ENCODE results near the gene TMEM222. TPM values are rescaled to one million over a fixed set of nuclear protein-coding genes. Genes with fewer than 3 reads are reported as not detected.

Gene TMEM222
- total RNA-seq, 1 experiment from 2014 or later: 28.7 TPM

DNA sequence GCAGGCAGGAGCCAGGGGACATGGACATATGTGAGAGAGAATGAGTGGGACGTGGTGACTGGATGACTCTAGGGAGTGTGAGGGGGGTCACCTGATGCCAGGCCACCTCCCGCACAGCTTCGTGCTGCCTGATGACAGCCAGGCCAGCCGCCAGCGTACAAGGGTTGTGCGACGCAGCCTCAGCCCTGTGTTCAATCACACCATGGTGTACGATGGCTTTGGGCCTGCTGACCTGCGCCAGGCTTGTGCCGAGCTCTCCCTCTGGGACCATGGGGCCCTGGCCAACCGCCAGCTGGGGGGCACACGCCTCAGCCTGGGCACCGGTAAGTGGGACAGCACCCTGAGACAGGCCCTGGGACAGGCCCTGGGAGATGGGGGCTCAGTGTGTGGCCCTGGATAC, 31.2 kb downstream of the TMEM222 start:
- ChIA-PET CTCF (interaction anchor here (0.7 to 11.0 kb wide), 5 partner anchors 16 to 54 kb away, joined by 3 to 258 read pairs (median 11); partner anchors contain the start of genes CD164L2 and MAP3K6), POLR2A (interaction anchor here (1.1 kb wide), 1 partner anchor 53 kb away, joined by 3 read pairs; no protein-coding TSS in a partner anchor)
- Mint-ChIP-seq H3K9me3 (no peaks in the 10 kb centered on the region), H3K4me1 (peaks cover 23% of the 10 kb centered on the region), H3K36me3 (no peaks in the 10 kb centered on the region), H3K27ac (no peak overlapping the region), H3K27me3 (ENCODE audit: low read depth) (peaks cover 20% of the 10 kb centered on the region), H3K4me3 (no peak overlapping the region)
- no peak for ATAC-seq
- DNase-seq (ENCODE audit: low spot score): no peak
- TF ChIP-seq, protein P1, sequence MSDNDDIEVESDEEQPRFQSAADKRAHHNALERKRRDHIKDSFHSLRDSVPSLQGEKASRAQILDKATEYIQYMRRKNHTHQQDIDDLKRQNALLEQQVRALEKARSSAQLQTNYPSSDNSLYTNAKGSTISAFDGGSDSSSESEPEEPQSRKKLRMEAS (CRISPR knock-in tag; IDR thresholded peaks at IDR 0.05): no peak
- TF ChIP-seq, protein P2, sequence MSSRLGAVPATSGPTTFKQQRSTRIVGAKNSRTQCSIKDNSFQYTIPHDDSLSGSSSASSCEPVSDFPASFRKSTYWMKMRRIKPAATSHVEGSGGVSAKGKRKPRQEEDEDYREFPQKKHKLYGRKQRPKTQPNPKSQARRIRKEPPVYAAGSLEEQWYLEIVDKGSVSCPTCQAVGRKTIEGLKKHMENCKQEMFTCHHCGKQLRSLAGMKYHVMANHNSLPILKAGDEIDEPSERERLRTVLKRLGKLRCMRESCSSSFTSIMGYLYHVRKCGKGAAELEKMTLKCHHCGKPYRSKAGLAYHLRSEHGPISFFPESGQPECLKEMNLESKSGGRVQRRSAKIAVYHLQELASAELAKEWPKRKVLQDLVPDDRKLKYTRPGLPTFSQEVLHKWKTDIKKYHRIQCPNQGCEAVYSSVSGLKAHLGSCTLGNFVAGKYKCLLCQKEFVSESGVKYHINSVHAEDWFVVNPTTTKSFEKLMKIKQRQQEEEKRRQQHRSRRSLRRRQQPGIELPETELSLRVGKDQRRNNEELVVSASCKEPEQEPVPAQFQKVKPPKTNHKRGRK (CRISPR knock-in tag; IDR thresholded peaks at IDR 0.05; ENCODE audit: borderline replicate concordance): no peak
- no peak for TF ChIP-seq ATF1 (CRISPR knock-in tag; IDR thresholded peaks at IDR 0.05)
- no peak for TF ChIP-seq ZNF396 (CRISPR knock-in tag; IDR thresholded peaks at IDR 0.05; ENCODE audit: borderline replicate concordance)
- TF ChIP-seq JAZF1 (CRISPR knock-in tag; IDR thresholded peaks at IDR 0.05): no peak
- TF ChIP-seq, protein P3, sequence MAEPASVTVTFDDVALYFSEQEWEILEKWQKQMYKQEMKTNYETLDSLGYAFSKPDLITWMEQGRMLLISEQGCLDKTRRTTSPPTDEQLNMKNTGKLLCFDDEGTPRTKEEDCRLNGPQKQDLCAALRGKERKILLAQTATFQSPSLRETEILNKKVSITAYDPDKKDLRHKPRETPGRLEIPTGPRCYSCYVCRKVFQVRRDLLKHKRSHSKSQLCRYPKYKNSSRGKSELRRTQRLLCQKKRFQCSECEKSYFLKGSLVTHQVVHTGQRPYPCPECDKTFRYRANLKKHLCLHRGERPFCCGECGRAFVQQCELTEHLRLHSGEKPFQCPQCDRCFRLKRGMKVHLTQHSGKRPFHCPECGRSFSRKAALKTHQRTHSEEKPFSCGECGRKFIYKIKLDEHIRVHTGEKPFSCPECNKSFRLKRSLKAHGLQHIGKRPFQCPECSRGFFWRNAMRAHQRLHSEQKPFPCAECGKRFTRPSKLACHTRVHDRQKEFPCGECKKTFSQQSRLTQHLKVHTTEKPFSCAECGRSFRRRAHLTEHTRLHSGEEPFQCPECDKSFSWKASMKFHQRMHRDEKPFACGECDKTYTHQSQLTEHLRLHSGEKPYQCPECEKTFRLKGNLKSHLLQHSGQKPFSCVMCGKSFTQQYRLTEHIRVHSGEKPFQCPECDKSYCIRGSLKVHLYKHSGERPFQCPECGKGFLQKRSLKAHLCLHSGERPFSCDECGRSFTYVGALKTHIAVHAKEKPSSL (CRISPR knock-in tag; conservative IDR thresholded peaks at IDR 0.05): no peak
- TF ChIP-seq, protein P4, sequence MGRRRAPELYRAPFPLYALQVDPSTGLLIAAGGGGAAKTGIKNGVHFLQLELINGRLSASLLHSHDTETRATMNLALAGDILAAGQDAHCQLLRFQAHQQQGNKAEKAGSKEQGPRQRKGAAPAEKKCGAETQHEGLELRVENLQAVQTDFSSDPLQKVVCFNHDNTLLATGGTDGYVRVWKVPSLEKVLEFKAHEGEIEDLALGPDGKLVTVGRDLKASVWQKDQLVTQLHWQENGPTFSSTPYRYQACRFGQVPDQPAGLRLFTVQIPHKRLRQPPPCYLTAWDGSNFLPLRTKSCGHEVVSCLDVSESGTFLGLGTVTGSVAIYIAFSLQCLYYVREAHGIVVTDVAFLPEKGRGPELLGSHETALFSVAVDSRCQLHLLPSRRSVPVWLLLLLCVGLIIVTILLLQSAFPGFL (CRISPR knock-in tag; IDR thresholded peaks at IDR 0.05; ENCODE audit: borderline replicate concordance): no peak
- TF ChIP-seq NFE2L1 (CRISPR knock-in tag; IDR thresholded peaks at IDR 0.05): no peak

GRCh38 chr1:27353629-27354028, 31.7 kb downstream of the TMEM222 start:
- DNase-seq (ENCODE audit: low spot score) (no peak), ATAC-seq (no peak)
- Mint-ChIP-seq H3K9me3 (no peaks in the 10 kb centered on the region), H3K4me3 (no peak overlapping the region), H3K4me1 (peaks cover 22% of the 10 kb centered on the region), H3K27me3 (ENCODE audit: low read depth) (peaks cover 24% of the 10 kb centered on the region), H3K36me3 (no peaks in the 10 kb centered on the region), H3K27ac (no peak overlapping the region)
- CTCF ChIA-PET: interaction anchor here (1.0 to 11.0 kb wide), 3 partner anchors 15 to 55 kb away, joined by 4 to 258 read pairs (median 100); partner anchors contain the start of gene MAP3K6
- POLR2A ChIA-PET: interaction anchor here (0.7 kb wide), 1 partner anchor 239 kb away, joined by 6 read pairs; no protein-coding TSS in a partner anchor
- no peak for TF ChIP-seq MYBL2 (CRISPR knock-in tag; IDR thresholded peaks at IDR 0.05)
- no peak for TF ChIP-seq ZNF317 (CRISPR knock-in tag; IDR thresholded peaks at IDR 0.05; ENCODE audit: borderline replicate concordance, low read depth)
- no peak for TF ChIP-seq FOXK1 (CRISPR knock-in tag; IDR thresholded peaks at IDR 0.05)
- TF ChIP-seq CREB1 (CRISPR knock-in tag; IDR thresholded peaks at IDR 0.05): no peak
- no peak for TF ChIP-seq TEAD1 (CRISPR knock-in tag; IDR thresholded peaks at IDR 0.05)
- no peak for TF ChIP-seq GABPB1 (CRISPR knock-in tag; IDR thresholded peaks at IDR 0.05)
- TF ChIP-seq NFE2L1 (CRISPR knock-in tag; IDR thresholded peaks at IDR 0.05): no peak
- no peak for TF ChIP-seq ZNF219 (CRISPR knock-in tag; IDR thresholded peaks at IDR 0.05; ENCODE audit: borderline replicate concordance)
- TF ChIP-seq ATF6 (CRISPR knock-in tag; IDR thresholded peaks at IDR 0.05): no peak
- no peak for TF ChIP-seq ERG (CRISPR knock-in tag; IDR thresholded peaks at IDR 0.05)
- TF ChIP-seq, protein P4 (CRISPR knock-in tag; IDR thresholded peaks at IDR 0.05; ENCODE audit: borderline replicate concordance): no peak
- TF ChIP-seq, protein P5, sequence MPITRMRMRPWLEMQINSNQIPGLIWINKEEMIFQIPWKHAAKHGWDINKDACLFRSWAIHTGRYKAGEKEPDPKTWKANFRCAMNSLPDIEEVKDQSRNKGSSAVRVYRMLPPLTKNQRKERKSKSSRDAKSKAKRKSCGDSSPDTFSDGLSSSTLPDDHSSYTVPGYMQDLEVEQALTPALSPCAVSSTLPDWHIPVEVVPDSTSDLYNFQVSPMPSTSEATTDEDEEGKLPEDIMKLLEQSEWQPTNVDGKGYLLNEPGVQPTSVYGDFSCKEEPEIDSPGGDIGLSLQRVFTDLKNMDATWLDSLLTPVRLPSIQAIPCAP (CRISPR knock-in tag; IDR thresholded peaks at IDR 0.05): no peak
- no peak for TF ChIP-seq SOX15 (CRISPR knock-in tag; IDR thresholded peaks at IDR 0.05)
- TF ChIP-seq NFATC4 (CRISPR knock-in tag; IDR thresholded peaks at IDR 0.05): no peak
- TF ChIP-seq, protein P1 (CRISPR knock-in tag; IDR thresholded peaks at IDR 0.05): no peak
